RCC 7860 (cell line): ENCODE data around the gene XRRA1.
A peak's percentile ranks its signal among the peaks of the same experiment; 100 is the strongest.
"Not testable (repeated sequence)": the region's sequence is repeated elsewhere in the genome, so short reads cannot be mapped to it uniquely, and the experiment has no call there.

Experiments
- DNase-seq: peaks from one replicate; pipeline ENCODE4 v3.0.0-alpha.2; 2015; ENCODE audit warnings: low spot score
- FAIRE-seq: peaks from 2 replicates; lab custom pipeline; 2012; peaks lifted over from hg19 to GRCh38; lab: Jason Lieb, UNC

XRRA1 gene

DNA sequence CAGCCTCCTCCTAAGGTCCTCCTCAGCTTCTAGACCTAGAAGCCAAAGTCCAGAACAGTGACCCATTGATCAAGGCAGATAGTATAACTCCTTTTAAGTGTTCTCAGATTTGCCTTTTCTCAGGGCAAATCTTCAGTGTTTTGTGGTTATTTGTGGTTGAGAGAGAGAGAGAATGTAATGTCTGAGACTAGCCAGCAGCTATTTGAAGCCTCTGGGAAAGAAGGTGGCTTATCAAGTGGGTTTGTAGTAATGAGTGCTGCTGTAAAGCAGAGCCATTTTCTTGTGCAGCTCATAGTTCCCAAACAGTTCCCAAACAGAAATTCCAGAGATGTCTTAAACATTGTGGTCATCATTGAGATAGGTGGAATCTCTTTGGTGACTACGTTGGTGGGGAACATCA lies 110.7 kb downstream of the XRRA1 start:
- no peak for DNase-seq
- no peak for FAIRE-seq

DNA sequence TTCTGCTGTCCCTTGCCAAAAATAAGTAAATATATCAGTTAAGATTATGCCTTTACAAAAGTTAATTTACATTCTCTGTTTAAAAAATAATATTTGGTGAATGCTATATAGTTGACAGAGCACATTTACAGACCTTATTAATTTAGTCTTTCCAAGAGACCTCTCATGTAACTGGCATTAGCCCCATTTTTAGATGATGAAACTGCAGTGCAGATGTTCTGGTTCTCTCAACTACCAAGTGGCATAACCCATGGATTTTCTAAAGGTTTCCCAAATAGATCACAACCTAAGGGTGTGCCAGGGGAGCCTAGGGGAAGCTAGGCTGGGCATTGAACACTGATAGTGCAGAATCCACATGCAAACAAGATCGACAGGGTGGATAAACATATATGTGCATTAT lies 111.7 kb downstream of the XRRA1 start:
- no peak for FAIRE-seq
- no peak for DNase-seq

DNA sequence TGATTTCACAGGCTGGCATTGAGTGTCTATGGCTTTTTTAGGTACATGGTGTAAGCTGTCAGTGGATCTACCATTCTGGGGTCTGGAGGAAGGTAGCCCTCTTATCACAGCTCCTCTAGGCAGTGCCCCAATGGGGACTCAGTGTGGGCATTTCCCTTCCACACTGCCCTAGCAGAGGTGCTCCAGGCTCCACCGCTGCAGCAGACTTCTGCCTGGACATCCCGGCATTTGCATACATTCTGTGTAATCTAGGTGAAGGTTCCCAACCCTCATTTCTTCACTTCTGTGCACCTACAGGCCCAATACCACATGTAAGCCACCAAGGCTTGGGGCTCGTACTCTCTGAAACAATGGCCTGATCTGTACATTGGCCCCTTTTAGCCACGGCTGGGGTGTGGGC lies 122.0 kb downstream of the XRRA1 start:
- DNase-seq (no peak), FAIRE-seq (no peak)

DNA sequence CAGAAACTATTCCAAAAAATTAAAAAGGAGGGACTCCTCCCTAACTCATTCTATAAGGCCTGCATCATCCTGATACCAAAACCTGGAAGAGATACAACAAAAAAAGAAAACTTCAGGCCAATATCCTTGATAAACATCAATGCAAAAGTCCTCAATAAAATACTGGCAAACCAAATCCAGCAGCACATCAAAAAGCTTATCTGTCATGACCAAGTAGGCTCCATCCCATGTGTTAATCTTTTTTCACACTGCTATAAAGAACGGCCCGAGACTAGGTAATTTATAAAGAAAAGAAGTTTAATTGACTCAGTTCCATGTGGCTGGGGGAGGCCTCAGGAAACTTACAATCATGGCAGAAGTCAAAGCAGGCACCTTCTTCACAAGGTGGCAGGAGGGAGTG lies 123.3 kb downstream of the XRRA1 start:
- DNase-seq, FAIRE-seq: not testable (repeated sequence)

DNA sequence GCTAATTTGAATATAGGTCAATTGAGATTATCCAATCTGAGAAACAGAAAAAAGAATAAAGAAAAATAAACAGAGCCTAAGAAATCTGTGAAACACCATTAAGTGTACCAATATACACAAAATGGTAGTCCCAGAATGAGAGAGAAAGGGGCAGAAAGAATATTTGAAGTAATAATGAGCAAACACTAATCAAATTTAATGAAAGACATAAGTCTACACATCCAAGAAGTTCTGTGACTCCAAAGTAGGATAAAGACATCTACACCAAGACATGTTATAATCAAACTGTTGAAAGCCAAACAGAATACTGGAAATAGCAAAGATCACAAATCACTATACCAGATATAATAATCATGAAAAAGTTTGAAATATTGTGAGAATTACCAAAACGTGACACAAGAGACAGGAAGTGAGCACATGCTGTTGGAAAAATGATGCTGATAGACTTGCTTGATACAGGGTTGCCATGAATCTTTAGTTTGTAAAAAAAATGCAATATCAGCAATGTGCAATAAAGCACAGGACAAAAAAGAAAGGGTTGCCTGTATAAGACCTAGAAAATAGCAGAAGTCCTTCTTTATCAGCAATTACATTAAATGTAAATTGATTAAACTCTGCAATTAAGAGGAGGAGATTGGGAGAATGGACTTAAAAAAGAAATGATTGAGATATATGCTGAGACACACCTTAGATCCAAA lies 124.5 kb downstream of the XRRA1 start:
- DNase-seq (no peak), FAIRE-seq (no peak)

DNA sequence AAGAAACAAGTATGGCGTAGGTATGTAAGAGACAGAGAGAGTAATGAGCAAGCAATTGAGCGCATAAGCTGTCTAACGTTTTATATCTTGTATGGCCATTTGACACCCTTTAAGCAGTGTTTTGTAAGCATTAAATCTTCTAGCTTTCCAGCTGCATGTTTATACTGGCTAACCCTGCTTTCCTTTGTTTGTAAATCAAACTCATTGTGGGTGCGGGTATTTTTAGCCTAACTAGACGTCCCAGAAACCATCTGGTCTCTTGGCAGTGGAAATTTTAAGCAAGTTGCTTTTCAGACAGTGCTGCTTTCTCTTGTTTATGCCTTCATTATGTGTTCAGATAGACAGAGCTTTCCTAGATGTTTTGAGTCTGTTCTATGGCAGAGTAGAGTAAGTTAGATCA lies 126.7 kb downstream of the XRRA1 start:
- no peak for FAIRE-seq
- no peak for DNase-seq

DNA sequence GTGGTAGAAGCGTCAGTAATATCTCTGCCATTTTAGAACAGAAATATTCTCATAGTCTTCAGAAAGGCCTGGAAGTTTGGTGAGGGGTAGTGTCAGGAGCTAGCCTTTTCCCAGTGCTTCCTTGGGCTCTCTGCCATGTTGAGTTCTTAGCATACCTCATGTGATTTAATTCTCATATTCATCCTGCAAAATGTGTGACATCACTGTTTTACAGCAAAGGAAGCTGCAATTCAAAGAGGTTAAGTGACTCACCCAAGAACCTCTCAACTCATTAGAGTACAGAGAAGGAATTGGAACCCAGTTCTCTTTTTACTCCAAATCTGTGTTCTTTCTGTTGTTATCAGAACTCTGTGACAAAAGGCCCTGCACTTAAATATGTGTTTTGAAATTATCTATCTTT lies 128.1 kb downstream of the XRRA1 start:
- no peak for FAIRE-seq
- DNase-seq, result peak; percentile 49

DNA sequence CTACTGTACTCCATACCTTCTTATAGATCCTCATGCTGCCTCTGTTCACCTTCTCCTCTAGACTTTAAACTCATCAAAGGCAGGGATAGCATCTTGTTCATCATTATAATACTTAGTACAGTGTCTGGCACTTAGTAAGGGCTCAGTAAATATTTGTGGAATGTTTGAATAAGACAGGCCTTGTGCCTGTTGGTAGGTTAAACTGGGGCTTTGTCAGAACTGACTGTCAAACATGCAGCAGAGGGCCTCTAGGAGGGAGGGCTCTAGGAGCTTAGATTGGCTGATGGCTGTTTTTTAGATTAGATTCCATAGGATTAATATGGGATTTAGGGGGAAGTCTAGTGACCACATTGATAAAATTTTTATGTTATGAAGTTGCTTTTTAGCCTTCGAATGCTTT lies 129.5 kb downstream of the XRRA1 start:
- DNase-seq (no peak), FAIRE-seq (no peak)

DNA sequence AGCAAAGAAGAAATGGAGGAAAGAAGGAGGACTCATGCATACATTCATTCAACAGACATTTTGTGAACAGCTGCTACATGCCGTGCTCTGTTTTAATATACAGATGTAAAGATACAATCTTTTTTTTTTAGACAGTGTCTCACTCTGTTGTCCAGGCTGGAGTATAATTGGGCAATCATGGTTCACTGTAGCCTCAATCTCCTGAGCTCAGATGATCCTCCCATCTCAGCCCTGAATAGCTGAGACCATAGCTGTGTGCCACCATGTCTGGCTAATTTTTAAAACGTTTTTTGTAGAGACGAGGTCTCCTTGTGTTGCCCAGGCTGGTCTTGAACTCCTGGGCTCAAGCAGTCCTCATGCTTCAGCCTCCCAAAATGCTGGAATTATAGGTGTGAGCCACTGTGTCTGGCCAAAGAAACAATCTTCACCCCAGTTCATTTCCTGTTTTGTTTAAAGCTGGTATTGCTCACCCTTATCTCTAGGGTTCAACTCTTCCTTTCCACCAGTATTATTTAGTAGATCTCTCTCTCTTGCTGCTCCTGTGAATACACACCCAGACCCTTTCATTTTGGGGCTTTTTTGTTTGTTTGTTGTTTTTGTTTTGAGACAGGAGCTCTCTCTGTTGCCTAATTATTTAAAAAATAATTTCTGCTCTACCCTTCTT lies 130.5 kb downstream of the XRRA1 start:
- FAIRE-seq, result no peak
- no peak for DNase-seq

DNA sequence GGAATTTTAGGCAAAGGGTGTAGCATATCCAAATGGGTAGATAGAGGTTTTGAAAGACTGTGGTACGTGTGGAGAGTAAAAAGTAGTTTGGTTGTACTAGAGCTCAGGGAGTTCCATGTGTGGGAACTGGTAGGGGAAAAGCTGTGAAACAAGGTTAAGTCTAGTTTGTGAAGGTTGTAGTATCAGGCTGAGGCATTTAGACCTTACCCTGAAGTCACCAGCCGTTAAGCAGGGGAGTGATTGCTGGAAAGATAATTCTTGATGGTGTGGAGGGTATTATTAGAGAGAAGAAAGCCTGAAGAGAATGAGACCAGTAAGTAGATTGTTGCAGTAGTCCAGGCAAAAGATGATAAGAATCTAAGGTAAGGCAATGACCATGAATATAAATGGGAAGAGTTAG lies 132.2 kb downstream of the XRRA1 start:
- no peak for DNase-seq
- FAIRE-seq, result no peak

DNA sequence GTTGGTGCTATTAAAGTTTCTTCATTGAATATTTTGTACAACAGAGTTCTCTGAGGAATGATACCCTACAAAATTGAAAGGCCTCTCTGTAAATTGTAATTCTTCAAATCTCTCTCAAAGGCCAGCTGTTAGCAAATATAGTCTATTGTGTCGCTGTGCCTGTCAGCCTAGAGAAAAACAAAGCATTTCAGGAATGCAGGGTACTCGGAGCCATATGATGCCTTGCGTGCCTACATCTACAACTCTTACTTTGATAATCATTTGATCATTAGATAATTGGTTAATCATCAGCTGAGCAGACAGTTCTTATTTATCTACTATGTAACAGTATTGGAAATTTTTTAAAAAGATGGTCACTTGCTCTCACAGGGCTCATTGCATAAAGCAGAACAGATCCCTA lies 132.9 kb downstream of the XRRA1 start:
- no peak for FAIRE-seq

DNA sequence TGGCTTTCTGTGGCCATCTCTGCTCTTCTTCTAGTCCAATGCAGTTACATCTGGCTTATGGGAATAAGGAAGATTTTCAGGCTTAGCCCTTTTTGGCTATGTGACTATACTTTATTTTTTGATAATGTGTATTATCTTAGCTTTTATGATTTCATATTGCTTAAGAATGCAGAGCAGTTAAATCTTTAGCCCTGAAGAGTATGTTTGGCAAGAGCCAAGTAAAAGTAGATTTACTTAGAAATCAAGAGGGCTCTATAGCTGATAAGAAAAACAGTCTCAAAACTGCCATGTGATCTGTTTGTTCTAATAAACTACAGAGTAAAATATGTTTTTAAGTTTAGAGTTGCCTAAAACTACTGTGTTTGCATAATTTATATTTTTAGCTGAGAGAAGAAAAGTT lies 139.1 kb downstream of the XRRA1 start:
- no peak for FAIRE-seq
- no peak for DNase-seq

More for the DNA sequence above, 132.9 kb downstream of the XRRA1 start:
- DNase-seq, result no peak

DNA sequence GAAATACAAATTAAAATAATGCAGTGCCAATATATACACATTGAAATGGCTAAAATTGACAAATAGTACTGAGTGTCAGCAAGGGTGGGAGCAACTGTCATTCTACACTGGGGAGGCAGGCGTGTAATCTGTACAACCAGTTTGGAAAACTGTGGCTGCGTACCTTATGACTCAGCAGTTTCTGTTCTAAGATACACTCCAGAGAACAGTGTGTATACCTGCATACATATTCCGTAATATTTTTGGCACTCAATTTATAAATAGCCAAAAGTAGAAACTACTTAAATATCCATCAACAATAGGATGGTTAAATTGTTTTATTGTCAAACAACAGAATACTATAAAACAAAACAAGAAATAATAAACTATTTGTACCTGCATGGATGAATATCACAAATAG lies 142.6 kb downstream of the XRRA1 start:
- FAIRE-seq, result no peak
- DNase-seq, result no peak

DNA sequence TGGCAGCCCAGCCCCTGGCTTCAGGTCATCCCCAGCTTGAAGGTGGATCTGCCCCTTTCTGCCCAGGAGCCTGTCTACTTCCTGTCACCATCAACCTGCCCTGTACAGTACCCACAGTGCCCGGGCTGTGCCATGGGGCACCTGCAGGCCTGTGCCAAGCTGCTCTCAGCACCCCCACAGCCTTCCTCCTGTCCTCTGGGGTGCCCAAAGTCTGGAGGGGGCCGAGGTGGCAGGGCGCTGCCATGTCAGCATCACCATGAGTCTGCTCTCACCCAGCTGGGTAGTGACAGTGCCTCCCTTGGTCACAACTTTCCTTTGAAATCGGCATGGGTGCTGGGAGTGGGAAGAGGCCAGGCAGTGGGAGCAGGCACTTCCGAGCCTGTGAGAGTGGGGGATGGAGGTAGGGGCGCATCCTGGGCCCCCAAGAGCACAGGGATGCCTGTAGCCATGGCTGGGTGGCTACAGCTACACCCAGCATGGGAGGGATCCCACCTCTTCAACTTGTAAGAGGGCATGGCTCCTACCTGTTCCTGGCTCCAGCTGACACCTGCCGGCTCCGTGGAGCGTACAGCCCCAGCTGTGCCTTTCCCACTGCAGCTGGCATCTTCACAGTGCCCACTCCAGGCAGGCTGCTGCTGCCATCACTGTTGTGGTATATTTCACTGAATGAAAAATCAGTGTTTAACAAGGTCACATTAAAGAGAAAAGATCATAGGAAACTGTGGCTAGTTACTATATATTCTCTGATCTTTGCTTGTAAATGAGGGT lies 157.4 kb downstream of the XRRA1 start:
- DNase-seq, result no peak
- no peak for FAIRE-seq
